Uterus (tissue), 4 donors: ENCODE data around the gene SPA17. TPM values are rescaled to one million over a fixed set of nuclear protein-coding genes. Genes with fewer than 3 reads are reported as not detected.

Experiments used
- DNase-seq, 2 donors: peaks; one replicate each; pipeline ENCODE4 v3.0.0-alpha.2; 2019 to 2020
- H3K27ac ChIP-seq, 2 donors: fragments of 200-600 bp; sonication (generic); 1 replicate in 1 of 2; 2 replicates in 1 of 2; pipeline ENCODE4 v1.5.1; 2016 to 2018
- H3K27me3 ChIP-seq, 2 donors: fragments of 200-600 bp; sonication (generic); one replicate each; pipeline ENCODE4 v1.5.1; 2018 to 2019; ENCODE audit warnings: control low read depth in 1 of 2
- H3K36me3 ChIP-seq, 2 donors: fragments of 200-600 bp; sonication (generic); one replicate each; pipeline ENCODE4 v1.5.1; 2019; ENCODE audit warnings: control low read depth in 1 of 2
- H3K4me1 ChIP-seq, 2 donors: fragments of 200-600 bp; sonication (generic); one replicate each; pipeline ENCODE4 v1.5.1; 2018 to 2019; ENCODE audit warnings: control low read depth in 1 of 2
- H3K4me3 ChIP-seq, 2 donors: fragments of 200-600 bp; sonication (generic); 1 replicate in 1 of 2; 2 replicates in 1 of 2; pipeline ENCODE4 v1.5.1; 2018 to 2019; ENCODE audit warnings: mild to moderate bottlenecking in 1 of 2
- H3K9me3 ChIP-seq, 2 donors: fragments of 200-600 bp; sonication (generic); one replicate each; pipeline ENCODE4 v1.5.1; 2019; ENCODE audit warnings: control low read depth in 1 of 2
- CTCF ChIP-seq, 4 experiments: fragments of 200-600 bp in 2 of 4; fragments of 450-650 bp in 2 of 4; sonication (generic) in 2 of 4; IDR thresholded peaks; one replicate each; pipeline ENCODE4 v1.5.1; 2016 to 2019; ENCODE audit warnings: antibody characterized with exemption in 4 of 4, mild to moderate bottlenecking in 2 of 4, moderate library complexity in 1 of 4
- POLR2A ChIP-seq, 2 donors: fragments of 450-650 bp; IDR thresholded peaks; one replicate each; pipeline ENCODE4 v1.6.1; 2016; ENCODE audit warnings: antibody characterized with exemption in 2 of 2, mild to moderate bottlenecking in 1 of 2, moderate library complexity in 1 of 2
- intact Hi-C: fragments of 100-400 bp; cut with DNase I; formaldehyde crosslinking; loops from one replicate; pipeline ENCODE4 v1.15.1; 2023; ENCODE audit warnings: low total_unique reads
- total RNA-seq, 4 donors: library from RNA; depleted of rRNA in 3 of 4; stranded (reverse); fragments of >200 nt in 3 of 4; gene quantifications; one replicate each; pipeline versions ENCODE4 v1.1.0 to v1.2.4, GENCODE V29; 2014 to 2023
- donor health status: DM: yes; HTN: yes; CAD: no.

The SPA17 gene
- total RNA-seq, 4 donors from 2014 or later = 0.51 to 9.0 (median 2.7) TPM

- no peak for DNase-seq
- Histone ChIP-seq H3K27ac (no peak overlapping the region), H3K4me1 (no peaks in the 10 kb centered on the region), H3K27me3 (no peaks in the 10 kb centered on the region), H3K9me3 (no peaks in the 10 kb centered on the region), H3K36me3 (no peaks in the 10 kb centered on the region), H3K4me3 (no peak overlapping the region)
- TF ChIP-seq POLR2A (IDR thresholded peaks at IDR 0.05) = no peak
- no peak for TF ChIP-seq CTCF (IDR thresholded peaks at IDR 0.05)
- intact Hi-C loops = no loop called here
These were observed 12.2 kb upstream of the SPA17 start for GRCh38 chr11:124661553-124661952.

- no peak for DNase-seq
- no peaks in the 10 kb centered on the region for H3K36me3 ChIP-seq
- no peak overlapping the region for H3K27ac ChIP-seq
- no peaks in the 10 kb centered on the region for H3K9me3 ChIP-seq
- no peaks in the 10 kb centered on the region for H3K4me1 ChIP-seq
- intact Hi-C loops = no loop called here
- TF ChIP-seq CTCF (IDR thresholded peaks at IDR 0.05) (no peak), POLR2A (IDR thresholded peaks at IDR 0.05) (no peak)
- no peak overlapping the region for H3K4me3 ChIP-seq
- H3K27me3 ChIP-seq = no peaks in the 10 kb centered on the region
These were observed 11.6 kb upstream of the SPA17 start for GRCh38 chr11:124662106-124662505.

- Histone ChIP-seq H3K27ac (no peak overlapping the region), H3K4me1 (no peaks in the 10 kb centered on the region), H3K27me3 (no peaks in the 10 kb centered on the region), H3K36me3 (no peaks in the 10 kb centered on the region), H3K9me3 (no peaks in the 10 kb centered on the region), H3K4me3 (no peak overlapping the region)
- DNase-seq = no peak
- TF ChIP-seq CTCF (IDR thresholded peaks at IDR 0.05) (no peak), POLR2A (IDR thresholded peaks at IDR 0.05) (no peak)
- intact Hi-C loops = no loop called here
These were observed 9.8 kb upstream of the SPA17 start for GRCh38 chr11:124663861-124664260.

- TF ChIP-seq POLR2A (IDR thresholded peaks at IDR 0.05) (no peak), CTCF (IDR thresholded peaks at IDR 0.05) (no peak)
- Histone ChIP-seq H3K27ac (no peak overlapping the region), H3K4me1 (no peaks in the 10 kb centered on the region), H3K9me3 (no peaks in the 10 kb centered on the region), H3K27me3 (no peaks in the 10 kb centered on the region), H3K4me3 (no peak overlapping the region), H3K36me3 (no peaks in the 10 kb centered on the region)
- no peak for DNase-seq
- intact Hi-C loops = loop anchor here (5.0 kb wide), 1 partner anchor 170 kb away; no protein-coding TSS in a partner anchor
These were observed 6.1 kb upstream of the SPA17 start for GRCh38 chr11:124667601-124668000.

GRCh38 chr11:124669193-124669592 lies 4.5 kb upstream of the SPA17 start:
- DNase-seq = peak; percentile 18 to 41
- Histone ChIP-seq H3K4me1 (peaks cover 0 to under 1% of the 10 kb centered on the region in 2 donors), H3K4me3 (no peak overlapping the region), H3K36me3 (no peaks in the 10 kb centered on the region), H3K9me3 (no peaks in the 10 kb centered on the region), H3K27ac (no peak overlapping the region), H3K27me3 (no peaks in the 10 kb centered on the region)
- TF ChIP-seq CTCF (IDR thresholded peaks at IDR 0.05) (peak; percentile 76 to 87 (median 84)), POLR2A (IDR thresholded peaks at IDR 0.05) (no peak)
- intact Hi-C loops = loop anchor here (2.0 to 5.0 kb wide), 2 partner anchors 94 to 168 kb away; partner anchors contain the start of gene ESAM
